ENCODE results near the gene CC2D2A.

- TF ChIP-seq, protein P1, sequence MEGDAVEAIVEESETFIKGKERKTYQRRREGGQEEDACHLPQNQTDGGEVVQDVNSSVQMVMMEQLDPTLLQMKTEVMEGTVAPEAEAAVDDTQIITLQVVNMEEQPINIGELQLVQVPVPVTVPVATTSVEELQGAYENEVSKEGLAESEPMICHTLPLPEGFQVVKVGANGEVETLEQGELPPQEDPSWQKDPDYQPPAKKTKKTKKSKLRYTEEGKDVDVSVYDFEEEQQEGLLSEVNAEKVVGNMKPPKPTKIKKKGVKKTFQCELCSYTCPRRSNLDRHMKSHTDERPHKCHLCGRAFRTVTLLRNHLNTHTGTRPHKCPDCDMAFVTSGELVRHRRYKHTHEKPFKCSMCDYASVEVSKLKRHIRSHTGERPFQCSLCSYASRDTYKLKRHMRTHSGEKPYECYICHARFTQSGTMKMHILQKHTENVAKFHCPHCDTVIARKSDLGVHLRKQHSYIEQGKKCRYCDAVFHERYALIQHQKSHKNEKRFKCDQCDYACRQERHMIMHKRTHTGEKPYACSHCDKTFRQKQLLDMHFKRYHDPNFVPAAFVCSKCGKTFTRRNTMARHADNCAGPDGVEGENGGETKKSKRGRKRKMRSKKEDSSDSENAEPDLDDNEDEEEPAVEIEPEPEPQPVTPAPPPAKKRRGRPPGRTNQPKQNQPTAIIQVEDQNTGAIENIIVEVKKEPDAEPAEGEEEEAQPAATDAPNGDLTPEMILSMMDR (IDR thresholded peaks at IDR 0.05), result no peak
- TF ChIP-seq POLR2AphosphoS5 (IDR thresholded peaks at IDR 0.05), result no peak
Observed at GRCh38 chr4:15500701-15501100, 31.0 kb downstream of the CC2D2A start.

Data from prostate gland (tissue), 2 donors.